HuH-7 (cell line): ENCODE measurements around the gene ADGRF3.
A peak's percentile ranks its signal among the peaks of the same experiment; 100 is the strongest.
"Not testable (repeated sequence)": the region's sequence is repeated elsewhere in the genome, so short reads cannot be mapped to it uniquely, and the experiment has no call there.

ENCODE experiments used
- DNase-seq: peaks from one replicate; pipeline ENCODE4 v3.0.0; 2011; ENCODE audit warnings: low spot score

Gene ADGRF3

DNA sequence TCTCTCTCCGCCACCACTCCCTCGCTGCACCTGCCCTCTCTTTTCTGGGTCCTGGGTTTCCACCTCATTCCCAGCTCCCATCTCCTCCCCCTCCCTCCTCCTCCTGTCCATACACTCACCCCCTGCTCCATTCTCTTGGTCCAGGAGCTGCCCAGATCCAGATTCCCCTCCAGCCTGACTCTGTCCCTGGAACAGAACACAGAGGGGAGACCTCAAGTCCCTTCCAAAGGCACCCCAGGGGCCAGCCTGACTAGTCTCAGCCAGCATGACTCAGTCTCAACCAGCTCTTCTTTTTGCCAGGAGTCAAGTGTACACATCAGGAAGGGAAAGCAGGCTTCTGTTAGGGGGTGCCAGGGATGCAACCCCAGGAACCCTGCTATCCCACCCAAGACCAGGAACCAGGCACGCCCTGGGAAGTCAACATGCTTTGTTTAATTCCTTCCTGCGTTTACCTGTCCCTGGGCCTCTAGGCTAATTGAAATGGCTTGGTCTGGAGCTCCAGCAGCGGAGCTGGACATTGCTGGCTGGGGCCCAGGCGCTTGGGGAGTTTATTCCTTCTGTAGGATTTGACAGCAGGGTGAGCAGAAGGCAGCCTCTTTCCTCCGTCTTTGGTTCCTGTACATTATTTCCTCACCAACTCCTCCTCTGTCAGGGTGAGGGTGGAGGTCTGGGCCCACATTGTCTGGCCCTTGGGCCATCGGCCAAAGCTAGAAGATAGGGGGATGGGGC is 29.0 kb downstream of the ADGRF3 start:
- DNase-seq = no peak

GRCh38 chr2:26316845-26317244 is 29.7 kb downstream of the ADGRF3 start:
- DNase-seq = no peak

DNA sequence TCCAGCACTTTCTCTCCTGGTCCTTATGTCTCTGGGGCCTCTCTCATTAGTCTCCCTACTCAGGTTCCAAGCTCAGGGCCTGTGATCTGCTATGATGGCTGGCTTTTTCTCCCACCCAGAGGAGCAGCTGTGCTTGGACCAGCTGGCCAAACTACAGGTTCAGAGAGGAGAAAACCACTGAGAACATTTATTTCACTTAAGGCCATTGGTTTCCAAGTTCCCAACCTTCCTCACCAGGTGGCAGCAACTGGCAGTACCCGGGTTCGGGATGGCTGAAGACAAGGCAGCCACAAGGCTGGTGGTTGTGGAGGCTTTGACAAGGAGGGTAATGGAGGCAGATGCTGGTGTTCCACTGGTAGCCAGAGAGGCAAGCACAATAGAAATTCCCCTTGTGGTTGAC is 30.5 kb downstream of the ADGRF3 start:
- no peak for DNase-seq

- peak; percentile 32 for DNase-seq
These were observed 32.3 kb downstream of the ADGRF3 start for GRCh38 chr2:26314243-26314642.

DNA sequence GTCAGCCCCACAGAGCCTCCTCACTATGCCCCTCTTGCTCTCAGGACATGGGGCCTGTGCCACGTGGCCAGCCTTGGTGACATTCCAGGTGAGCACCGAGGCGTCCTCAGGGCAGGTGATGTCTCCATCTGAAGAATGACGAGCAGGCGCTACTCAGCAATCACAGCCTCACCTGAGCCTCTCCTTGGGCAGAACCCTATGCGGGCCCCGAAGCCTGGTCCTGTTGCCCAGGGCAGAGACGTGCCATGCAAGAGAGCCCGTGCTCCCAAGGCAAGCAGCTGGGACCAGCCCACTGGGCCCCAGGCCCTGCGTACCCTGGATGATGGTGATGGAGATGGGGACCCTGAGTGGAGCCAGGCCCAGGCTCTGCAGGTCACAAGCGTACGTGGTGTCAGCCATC is 33.1 kb downstream of the ADGRF3 start:
- no peak for DNase-seq

GRCh38 chr2:26312471-26312870 is 34.1 kb downstream of the ADGRF3 start:
- DNase-seq = no peak

GRCh38 chr2:26309921-26310320 is 36.7 kb downstream of the ADGRF3 start:
- DNase-seq = no peak

GRCh38 chr2:26305540-26305939 is 41.0 kb downstream of the ADGRF3 start:
- no peak for DNase-seq

DNA sequence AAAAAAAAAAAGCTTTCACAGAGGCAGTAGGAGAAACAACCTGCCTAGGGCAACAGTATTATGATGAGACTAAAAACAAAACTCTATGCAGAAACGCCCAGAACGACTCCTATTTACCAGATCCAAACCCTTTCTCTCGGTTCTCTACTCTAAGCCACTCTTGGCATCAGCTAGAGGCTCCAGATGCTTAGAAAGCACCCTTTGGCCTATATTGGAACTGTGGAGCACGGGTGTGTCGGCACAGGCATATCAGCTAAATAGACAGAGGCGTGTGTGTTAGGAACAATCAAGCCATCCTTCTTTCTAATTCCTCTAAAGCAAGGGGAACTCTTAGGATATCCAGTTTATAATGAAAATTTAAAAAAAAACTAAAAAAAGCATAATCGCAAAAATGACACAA is 41.5 kb downstream of the ADGRF3 start:
- DNase-seq = not testable (repeated sequence)

- no peak for DNase-seq
These were observed 43.7 kb downstream of the ADGRF3 start for GRCh38 chr2:26302846-26303245.

DNA sequence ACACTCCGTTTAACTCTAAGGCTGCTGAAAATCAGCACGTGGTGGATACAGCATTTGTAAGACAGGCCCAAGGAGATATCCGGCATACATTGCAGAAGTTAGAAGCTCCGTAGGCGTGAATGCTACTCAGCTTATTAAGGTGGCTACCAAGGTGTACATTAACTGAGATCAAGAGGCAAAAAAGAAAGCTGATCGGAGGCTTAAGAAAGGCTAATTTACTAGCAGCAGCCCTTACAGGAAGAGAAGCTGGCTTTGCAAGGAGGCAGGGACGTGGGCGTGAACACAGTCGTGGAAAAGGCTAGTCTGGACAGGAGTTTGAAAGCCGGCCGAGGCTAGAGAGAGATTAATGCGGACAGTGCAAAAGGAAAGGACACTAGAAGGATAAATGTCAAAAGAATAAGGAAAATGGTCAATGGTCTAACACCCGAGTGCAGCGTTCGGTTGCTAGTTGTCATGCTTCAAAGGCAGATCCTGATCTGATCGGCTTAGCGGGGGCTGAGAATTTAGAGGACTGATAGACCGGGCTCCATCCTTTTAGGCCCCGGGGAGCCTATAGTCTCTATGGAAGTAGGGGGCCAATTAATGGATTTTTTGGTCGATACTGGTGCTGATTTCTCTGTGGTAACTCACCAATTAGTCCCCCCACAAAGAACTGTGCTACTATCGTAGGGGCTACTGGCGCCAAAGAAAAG is 46.2 kb downstream of the ADGRF3 start:
- DNase-seq = no peak

GRCh38 chr2:26299471-26300101 is 47.0 kb downstream of the ADGRF3 start:
- DNase-seq = no peak

DNA sequence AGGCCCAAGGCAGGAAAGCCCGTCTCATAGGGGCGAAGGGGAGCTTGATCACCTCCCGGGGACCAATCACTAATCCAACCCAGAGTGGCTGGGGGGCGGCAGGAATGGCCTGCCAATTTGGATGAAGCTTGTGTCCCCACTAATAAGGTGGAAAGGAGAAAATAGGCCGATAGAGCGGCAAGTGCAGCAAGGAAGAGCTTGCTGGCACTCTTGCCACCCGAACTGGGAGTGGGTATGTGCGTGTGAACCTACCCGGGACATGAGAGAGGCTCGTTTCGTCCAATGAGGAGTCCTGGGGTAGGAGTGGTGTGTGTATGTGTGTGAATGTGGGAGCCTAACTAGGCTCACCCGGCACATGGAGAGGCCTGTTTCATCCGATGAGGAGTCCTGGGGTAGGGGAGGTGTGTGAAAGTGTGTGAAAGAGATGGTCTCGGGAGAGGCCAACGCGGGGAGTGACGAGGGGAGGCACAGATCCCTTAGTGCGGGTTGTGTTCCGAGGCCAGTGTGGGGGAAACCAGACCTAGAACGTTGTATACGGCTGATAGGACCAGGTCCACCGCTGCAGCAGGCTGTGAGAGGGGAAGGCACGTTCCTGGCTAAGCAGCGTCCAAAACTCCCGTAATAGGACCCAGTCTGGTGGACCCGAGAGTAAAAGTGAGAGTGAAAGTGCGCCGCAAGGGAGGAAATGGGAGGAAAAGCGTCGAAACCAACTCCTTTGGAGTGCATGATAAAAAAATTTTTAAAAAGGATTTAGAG is 47.8 kb downstream of the ADGRF3 start:
- DNase-seq = no peak

DNA sequence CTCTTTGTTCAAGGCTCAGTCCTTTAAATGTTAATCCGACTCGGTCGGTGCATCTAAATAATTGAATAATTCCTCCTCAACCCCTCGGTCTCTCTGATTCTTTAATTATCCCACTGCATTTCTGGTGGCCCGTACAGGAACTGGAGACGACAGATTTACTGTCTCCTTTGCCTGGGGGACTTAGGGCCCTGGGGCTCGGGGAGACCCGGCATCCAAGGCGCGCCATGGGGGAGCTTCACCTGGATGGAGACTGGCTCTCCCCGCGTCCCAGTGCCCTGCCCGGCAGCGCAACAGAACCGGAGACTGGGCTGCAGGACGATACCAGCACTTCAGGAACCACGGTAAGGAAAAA is 48.3 kb downstream of the ADGRF3 start:
- no peak for DNase-seq

GRCh38 chr2:26297061-26297460 is 49.5 kb downstream of the ADGRF3 start:
- DNase-seq = no peak

- DNase-seq = no peak
These were observed 51.1 kb downstream of the ADGRF3 start for GRCh38 chr2:26295511-26295910.

DNA sequence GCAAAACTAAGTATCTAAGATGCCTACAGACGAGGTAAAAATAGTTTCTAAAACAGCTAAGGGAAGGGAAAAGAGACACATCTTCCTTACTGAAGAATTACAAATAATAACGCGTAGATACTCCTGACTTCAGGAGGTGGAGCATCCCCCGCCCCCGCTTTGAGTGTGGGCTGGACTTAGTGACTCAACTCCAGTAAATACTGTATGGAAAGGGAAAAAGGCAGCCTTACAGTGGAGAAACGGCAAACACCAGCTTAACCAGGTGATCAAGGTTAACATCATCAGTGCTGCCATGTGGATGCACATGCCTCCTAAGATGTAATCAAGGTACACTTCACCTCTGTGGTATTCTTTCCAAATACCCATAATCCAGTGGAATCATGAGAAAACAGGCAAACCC is 53.9 kb downstream of the ADGRF3 start:
- DNase-seq = no peak

- DNase-seq = no peak
These were observed 56.6 kb downstream of the ADGRF3 start for GRCh38 chr2:26290001-26290400.

DNA sequence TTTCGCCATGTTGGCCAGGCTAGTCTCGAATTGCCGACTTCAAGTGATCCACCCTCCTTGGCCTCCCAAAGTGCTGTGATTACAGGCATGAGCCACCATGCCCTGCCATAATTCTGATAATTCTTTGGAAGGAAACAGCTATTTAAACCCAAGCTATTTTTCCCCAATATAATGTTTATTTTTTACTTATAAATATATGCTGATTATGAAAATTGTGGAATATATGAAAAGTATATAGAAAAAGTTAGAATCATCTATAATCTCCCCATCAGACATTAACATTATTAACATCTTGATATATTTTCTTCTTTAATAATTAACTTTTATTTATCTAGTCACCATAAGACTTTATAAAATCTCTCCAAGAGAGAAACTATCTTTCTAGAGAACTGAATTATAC is 60.7 kb downstream of the ADGRF3 start:
- DNase-seq = no peak

- no peak for DNase-seq
These were observed 62.5 kb downstream of the ADGRF3 start for GRCh38 chr2:26284132-26284531.

DNA sequence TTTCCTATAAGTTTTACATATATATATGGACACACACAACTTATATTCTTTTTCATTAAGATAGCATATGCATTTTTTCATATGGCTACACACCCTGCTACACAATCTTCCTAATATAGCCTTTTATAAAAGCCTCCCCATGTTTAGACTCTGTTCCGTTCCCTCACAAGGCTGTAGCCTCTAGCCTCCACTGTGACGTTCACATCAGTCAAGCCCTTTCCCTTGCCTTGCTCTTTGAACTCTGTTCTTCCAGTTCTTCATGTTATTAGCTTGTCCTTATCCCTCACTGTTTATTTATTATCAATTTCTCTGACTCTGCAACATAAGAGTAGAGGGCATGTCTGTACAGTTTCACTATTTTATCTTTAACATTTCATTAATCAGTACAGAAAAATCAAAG is 63.0 kb downstream of the ADGRF3 start:
- no peak for DNase-seq

GRCh38 chr2:26281226-26281625 is 65.4 kb downstream of the ADGRF3 start:
- no peak for DNase-seq

DNA sequence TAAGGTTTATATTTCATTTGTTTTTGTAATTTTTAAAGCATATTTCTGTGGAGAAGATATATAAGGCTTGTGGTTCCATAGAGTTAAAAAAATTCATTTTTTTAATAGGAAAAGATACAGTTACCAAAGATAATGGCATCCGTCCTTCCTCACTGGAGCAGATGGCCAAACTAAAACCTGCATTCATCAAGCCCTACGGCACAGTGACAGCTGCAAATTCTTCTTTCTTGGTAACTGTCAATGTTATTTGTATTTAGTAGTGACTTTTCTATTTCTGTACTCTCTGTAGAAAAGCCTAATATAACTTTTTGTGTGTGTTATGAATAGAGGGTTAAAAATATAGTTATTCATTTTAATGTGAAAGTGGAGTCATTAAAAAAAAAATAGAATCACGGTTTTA is 66.7 kb downstream of the ADGRF3 start:
- no peak for DNase-seq
